HG03280 (cell line): ENCODE results near the gene MAP1B.
"Not testable (repeated sequence)": the region's sequence is repeated elsewhere in the genome, so short reads cannot be mapped to it uniquely, and the experiment has no call there.

Experiments
- ATAC-seq: cut with Tn5 transposase; IDR thresholded peaks from one replicate; pipeline ENCODE4 v1.9.1; 2021; ENCODE audit warnings: mild to moderate bottlenecking, moderate library complexity; ENCODE audit not compliant: unreplicated experiment

MAP1B gene

DNA sequence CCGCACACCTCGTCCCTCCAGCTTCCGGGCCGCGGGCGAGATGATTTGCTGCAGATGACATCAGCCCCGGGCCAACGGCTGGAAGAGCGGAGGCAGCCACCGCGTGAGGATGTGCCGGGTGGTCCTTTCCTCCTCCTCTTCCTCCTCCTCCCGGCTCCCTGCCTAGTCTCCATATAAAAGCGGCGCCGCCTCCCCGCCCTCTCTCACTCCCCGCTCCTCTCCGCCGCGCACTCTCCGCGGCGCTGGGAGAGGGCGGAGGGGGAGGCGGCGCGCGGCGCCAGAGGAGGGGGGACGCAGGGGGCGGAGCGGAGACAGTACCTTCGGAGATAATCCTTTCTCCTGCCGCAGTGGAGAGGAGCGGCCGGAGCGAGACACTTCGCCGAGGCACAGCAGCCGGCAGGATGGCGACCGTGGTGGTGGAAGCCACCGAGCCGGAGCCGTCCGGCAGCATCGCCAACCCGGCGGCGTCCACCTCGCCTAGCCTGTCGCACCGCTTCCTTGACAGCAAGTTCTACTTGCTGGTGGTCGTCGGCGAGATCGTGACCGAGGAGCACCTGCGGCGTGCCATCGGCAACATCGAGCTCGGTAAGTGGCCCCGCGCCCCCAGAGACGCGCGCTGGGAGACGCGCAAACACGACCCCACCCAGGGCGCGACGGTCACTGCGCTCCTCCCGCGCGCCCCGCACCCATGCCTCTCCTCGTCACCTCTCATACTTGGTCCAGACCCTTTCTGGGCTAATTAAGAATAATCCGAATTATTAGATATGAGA lies at the start of gene MAP1B:
Gene MAP1B (plus strand): TSS at position 345 of the 770 bp plus-strand sequence. CDS start 57 bp downstream, at position 402.
- no peak for ATAC-seq

DNA sequence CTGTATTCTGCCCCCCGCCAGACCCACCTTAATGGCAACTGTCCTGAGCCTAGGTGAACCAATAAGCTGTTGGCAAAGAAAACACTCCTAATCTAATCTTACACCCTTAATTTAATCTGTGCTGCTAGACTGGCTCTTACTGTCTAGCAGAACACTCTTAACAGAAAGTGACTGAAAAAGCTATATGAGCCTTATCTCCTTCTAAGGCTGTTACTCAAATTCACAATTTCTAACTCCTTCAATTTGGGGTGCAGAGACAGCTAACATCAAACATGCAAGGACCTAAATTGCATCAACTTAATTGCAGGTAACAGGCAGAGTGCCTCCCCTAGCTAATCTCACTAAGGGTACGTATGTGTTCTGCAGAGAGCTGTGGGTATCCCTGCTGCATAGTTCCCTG lies 49.5 kb upstream of the MAP1B start:
- ATAC-seq, result no peak

DNA sequence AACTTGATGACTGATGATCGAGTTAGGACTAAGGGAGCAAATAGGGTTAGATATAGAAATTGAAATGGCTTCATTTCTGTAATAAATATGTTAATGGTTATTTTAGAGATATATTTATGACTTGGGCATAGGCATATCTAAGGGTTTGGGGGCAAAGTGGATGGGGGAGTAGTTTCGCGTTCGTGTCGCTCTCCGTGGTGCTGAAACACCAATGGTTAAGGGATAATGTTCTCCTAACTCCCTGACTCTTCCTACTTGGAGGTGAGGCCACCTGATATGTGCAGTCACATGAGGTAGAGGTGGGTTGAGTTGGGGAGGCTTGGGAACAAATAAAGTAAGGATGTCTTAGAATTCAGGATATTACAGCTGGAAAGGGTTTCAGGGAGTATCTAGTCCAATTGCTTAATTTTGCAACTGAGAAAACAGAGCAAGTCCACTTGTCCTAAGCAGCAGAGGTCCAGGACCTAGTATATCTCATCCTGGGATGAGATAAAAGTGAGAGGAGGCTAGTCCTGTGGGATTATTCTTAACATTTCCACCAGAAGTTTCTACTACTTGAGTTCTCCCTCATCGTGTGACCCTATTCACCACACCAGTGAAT lies 44.0 kb upstream of the MAP1B start:
- ATAC-seq, result no peak

GRCh38 chr5:72064801-72065570 lies 42.3 kb upstream of the MAP1B start:
- ATAC-seq, result no peak

DNA sequence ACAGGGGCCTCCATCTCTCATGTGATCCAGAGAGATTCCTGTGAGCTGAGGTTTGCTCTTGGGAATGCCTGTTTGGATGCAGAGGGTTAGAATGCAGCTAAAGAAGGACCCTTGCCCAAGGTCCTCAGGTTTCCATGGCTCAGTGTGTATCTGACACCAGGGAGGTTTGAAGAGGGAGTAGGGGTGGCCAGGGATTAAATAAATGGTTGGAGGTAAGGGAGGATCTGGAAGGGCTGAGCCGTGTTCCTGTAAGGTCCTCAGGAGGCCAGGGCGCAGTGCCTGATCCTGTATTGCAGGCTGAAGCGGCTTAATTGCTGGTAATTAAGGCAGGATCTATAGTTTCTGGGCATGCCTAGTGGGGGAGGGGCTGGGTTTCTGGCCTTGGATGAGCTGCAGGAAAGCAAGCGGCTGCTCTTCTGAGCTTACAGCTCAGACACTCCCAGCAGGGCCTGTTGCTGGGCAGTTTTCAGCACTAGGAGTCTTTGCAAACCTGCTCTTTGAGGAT lies 41.5 kb upstream of the MAP1B start:
- no peak for ATAC-seq

DNA sequence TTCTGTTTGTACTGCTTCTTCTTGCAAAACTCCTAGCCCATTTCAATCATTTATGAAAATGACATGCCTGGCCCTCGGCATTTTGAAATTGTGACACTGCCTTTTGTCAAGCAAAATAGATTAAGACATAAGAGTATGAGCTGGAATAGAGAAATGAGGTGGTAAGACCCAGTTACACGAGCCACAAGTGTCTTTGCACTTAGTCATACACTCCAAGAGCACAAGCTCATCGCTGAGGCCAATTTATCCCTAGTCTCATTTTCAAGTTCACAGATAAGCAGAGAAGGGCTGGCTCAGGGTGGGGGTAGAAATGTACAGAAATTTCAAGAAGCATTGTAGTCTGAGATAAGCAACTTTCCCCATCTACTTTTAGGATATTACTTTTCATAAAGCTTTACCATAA lies 40.6 kb upstream of the MAP1B start:
- no peak for ATAC-seq

DNA sequence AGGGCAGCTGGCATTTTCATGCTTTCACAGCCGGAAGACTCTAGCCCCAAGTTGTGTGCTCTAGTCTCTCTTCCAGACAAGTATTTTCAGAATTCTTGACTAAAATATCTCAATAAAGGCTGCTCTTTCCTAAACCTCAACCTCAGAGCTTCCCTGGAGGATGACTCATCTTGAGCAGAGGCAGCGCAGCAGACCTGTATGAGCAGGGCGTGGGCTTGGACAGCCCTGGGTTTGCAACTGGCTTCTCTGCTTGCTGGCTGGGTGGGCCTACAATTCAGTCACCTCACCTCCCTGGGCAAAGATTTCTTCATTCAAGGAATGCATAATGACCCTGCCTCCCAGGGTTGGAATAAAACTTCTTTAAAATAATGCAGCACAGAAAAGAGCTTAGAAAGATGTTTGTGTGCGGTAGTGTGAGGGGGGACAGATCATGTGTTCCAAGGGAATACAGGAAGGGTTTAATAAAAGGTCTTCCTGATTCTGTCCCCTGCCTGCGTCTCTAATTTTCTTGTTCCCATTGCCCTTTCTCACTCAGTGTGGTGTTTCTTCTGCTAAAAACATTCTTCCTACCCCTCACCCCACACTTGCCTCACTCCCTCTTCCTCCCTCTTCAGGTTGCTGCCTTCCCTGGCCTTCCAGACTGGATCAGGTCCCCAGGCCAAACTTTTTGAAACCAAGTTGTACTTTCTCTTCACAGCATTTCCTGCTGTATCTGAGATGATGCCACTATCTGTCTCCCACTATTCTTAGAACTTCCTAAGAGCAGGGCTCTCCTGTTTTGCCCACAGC lies 39.4 kb upstream of the MAP1B start:
- no peak for ATAC-seq

DNA sequence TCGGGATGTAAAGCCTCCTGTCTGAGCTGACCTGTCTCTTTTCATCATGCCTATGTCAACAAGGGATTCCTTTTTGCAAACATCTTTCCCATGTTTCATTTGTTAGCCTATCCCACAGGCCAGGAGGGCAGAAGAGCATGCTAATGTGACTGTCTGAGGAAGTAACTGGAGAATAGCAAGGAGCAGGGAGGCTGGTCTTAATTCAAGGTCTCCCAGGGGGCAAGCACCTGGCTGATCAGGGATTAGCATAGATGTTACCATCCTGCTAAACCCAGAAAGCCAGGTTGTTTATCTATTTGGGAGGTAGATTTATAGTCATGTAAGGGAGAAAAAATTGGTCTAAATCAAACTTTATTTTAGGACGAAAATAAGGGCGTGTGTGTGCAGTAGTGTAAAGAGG lies 36.7 kb upstream of the MAP1B start:
- ATAC-seq, result no peak

- no peak for ATAC-seq
Measured at GRCh38 chr5:72071906-72072305, 35.4 kb upstream of the MAP1B start.

GRCh38 chr5:72074251-72074650 lies 33.0 kb upstream of the MAP1B start:
- no peak for ATAC-seq

DNA sequence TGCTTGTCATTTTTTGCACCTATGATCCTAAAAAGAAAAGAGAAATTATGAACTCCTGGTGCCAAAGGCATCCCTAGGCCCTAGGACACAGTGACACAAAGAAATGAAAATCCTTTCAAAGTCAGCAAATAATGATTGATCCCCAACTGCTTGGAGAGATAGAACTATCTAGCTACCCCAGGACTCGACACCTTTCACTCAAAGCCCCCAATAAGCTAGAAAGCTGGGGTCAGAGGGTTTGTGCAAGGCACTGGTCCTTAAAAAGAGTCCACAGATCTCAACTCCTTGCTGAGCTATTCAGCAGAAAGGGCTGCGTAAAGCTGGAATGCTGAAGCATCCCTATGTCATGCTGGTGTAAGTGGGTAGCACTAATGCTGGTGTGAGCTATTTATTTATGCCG lies 31.8 kb upstream of the MAP1B start:
- no peak for ATAC-seq

GRCh38 chr5:72076621-72077300 lies 30.5 kb upstream of the MAP1B start:
- no peak for ATAC-seq

- no peak for ATAC-seq
Measured at GRCh38 chr5:72077390-72077789, 29.9 kb upstream of the MAP1B start.

DNA sequence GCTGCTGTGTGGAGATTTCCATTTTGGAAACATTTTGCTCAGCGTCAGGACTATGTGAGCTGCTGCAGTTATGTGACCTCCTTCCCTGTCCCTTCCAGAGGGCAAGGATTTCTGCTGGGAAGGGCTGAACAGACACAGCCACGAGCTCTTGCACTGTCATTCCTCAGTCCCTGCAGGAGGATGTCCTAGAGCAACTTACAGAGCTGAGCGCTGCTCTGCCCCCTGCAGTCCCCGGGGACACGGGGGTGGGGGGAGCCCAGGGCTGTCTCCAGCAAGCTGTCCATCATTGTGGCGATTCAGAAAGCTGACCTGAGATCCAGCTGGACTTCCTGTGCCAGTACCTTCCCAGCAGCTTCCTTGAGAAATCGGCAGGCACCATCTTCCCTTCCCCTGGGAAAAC lies 28.0 kb upstream of the MAP1B start:
- no peak for ATAC-seq

- no peak for ATAC-seq
Measured at GRCh38 chr5:72082048-72082447, 25.2 kb upstream of the MAP1B start.

DNA sequence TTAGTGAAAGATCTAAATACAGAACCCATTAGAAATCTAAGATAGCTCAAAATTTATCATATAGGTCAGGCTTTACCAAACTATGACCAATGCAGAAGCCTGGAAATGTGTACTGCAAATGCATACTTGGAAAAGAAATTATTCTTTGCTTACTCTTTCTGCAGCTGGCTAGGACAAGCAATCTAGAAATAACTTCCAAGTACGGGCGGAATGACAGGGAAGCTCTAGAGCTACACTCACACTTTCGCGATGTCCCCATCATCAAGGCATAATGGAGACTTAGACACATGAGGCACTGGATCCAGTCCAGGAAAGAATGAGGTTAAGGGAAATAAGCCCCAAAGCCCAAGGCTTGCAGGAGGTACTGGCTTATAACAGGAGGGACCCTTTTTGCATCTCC lies 22.4 kb upstream of the MAP1B start:
- ATAC-seq, result no peak

DNA sequence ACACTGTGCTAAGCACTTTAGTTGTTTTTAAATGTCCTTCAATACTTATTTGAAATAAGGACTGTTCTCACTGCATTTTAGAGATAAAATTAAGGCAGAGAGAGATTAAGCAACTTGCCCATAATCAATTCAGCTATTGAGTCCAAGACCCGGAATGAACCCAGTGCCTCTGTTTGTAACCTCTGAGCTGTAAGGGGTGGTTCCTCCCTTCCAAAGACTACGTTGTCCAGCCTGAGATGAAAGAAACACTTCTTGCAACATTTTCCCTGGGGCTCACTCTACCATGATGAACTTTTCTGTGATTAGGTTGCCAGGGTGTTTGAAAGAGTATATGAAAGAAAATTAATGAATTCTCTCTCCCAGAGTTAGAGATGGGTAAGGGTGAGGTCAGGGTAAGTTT lies 22.0 kb upstream of the MAP1B start:
- no peak for ATAC-seq

- not testable (repeated sequence) for ATAC-seq
Measured at GRCh38 chr5:72089713-72090112, 17.6 kb upstream of the MAP1B start.

GRCh38 chr5:72092074-72092473 lies 15.2 kb upstream of the MAP1B start:
- ATAC-seq, result no peak

DNA sequence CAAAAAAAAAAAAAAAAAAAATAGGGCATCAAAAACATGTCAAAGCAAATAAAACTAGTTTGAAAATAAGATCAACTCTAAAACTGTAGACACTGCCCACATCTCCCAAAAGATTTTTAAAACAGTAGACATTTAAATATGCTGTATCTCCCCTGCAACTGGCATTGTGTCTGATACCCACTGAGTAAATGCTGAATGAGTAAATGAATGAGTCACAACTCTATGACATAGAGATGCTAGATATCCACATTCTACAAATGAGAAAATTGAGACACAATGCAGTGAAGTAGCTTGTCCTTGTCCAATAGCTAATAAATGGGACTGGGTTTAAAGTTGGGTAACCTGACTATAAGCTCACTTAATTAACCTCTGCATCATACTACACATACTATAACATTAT lies 14.1 kb upstream of the MAP1B start:
- no peak for ATAC-seq
